GM12878 (cell line): ENCODE measurements around the gene CARD11. TPM values are rescaled to one million over a fixed set of nuclear protein-coding genes. Genes with fewer than 3 reads are reported as not detected.

Experiments used
- ATAC-seq: fragments of 200-7000 bp; cut with Tn5 transposase; 3 replicates; pipeline ENCODE4 v1.9.1; 2020; ENCODE audit warnings: mild to moderate bottlenecking, moderate library complexity
- BruUV-seq: library from RNA; stranded (reverse); fragments of 400-500 nt; replicated peaks from 2 replicates; lab custom pipeline; 2021; lab: Mats Ljungman, UMichigan
- CTCF ChIA-PET: fragments of 300-600 bp; sonication (Branson Sonifier 250); formaldehyde crosslinking; extraction: SDS; loops from one replicate; lab custom pipeline; 2021; ENCODE audit warnings: inconsistent platforms; lab: Yijun Ruan, JAX
- POLR2A ChIA-PET: fragments of 350-600 bp; formaldehyde crosslinking; extraction: SDS; loops from one replicate; lab custom pipeline; 2021; ENCODE audit warnings: inconsistent platforms; lab: Charles Lee
- RAD21 ChIA-PET: fragments of 300-600 bp; sonication (Branson Sonifier 250); formaldehyde crosslinking; loops from one replicate; lab custom pipeline; 2023; ENCODE audit warnings: antibody characterized with exemption; ENCODE audit not compliant: unreplicated experiment; lab: Charles Lee
- SMC1A ChIA-PET: fragments of 300-600 bp; sonication (Branson Sonifier 250); formaldehyde crosslinking; loops from one replicate; lab custom pipeline; 2023; ENCODE audit not compliant: unreplicated experiment, uncharacterized antibody; lab: Charles Lee
- DNase-seq: peaks from one replicate; pipeline ENCODE4 v3.0.0-alpha.2; 2011; ENCODE audit warnings: low read depth, low spot score
- FAIRE-seq: peaks from 3 replicates; lab custom pipeline; 2011; peaks lifted over from hg19 to GRCh38; lab: Jason Lieb, UNC
- H2AFZ ChIP-seq: 2 replicates; pipeline ENCODE4 v1.6.0; 2011; ENCODE audit warnings: low read depth, low read length, control low read depth; ENCODE audit not compliant: control insufficient read depth
- H3K27ac ChIP-seq: 2 replicates; pipeline ENCODE4 v1.5.1; 2011; ENCODE audit warnings: control low read depth; ENCODE audit not compliant: control insufficient read depth, insufficient read depth
- H3K27me3 ChIP-seq, 2 experiments: replicated peaks in 1 of 2; 2 replicates each; pipeline versions ENCODE4 v1.6.0 to v1.6.1; 2011; ENCODE audit warnings: low read length in 1 of 2; ENCODE audit not compliant: control insufficient read depth in 2 of 2, insufficient read depth in 2 of 2
- H3K36me3 ChIP-seq, 2 experiments: 2 replicates each; pipeline ENCODE4 v1.5.1; 2011; ENCODE audit warnings: low read length in 1 of 2; ENCODE audit not compliant: control insufficient read depth in 2 of 2, insufficient read depth in 2 of 2
- H3K4me1 ChIP-seq: 2 replicates; pipeline ENCODE4 v1.6.1; 2011; ENCODE audit warnings: mild to moderate bottlenecking, low read length, moderate library complexity, mixed read lengths; ENCODE audit not compliant: control insufficient read depth, insufficient read depth
- H3K4me2 ChIP-seq: 2 replicates; pipeline ENCODE4 v1.6.0; 2011; ENCODE audit warnings: control low read depth; ENCODE audit not compliant: control insufficient read depth, insufficient read depth
- H3K4me3 ChIP-seq: fragments of 200-600 bp; sonication (generic); 2 replicates; pipeline ENCODE4 v1.5.1; 2016
- H3K79me2 ChIP-seq: 2 replicates; pipeline ENCODE4 v1.6.0; 2011; ENCODE audit warnings: low read length; ENCODE audit not compliant: control insufficient read depth, insufficient read depth
- H3K9ac ChIP-seq: 2 replicates; pipeline ENCODE4 v1.8.0; 2011; ENCODE audit warnings: low read length, control low read depth, mixed read lengths; ENCODE audit not compliant: control insufficient read depth, insufficient read depth
- H3K9me3 ChIP-seq: replicated peaks from 3 replicates; pipeline ENCODE4 v1.5.1; 2011; ENCODE audit warnings: mild to moderate bottlenecking, low read length; ENCODE audit not compliant: control insufficient read depth, insufficient read depth
- H4K20me1 ChIP-seq: 2 replicates; pipeline ENCODE4 v1.6.0; 2011; ENCODE audit not compliant: control insufficient read depth, insufficient read depth
- CBX3 ChIP-seq: fragments of 200-600 bp; sonication (generic); IDR thresholded peaks from 2 replicates; pipeline ENCODE4 v1.6.1; 2016; ENCODE audit warnings: low read depth, borderline replicate concordance
- IKZF1 ChIP-seq: fragments of 450-650 bp; conservative IDR thresholded peaks from 2 replicates; pipeline ENCODE4 v1.6.1; 2017; ENCODE audit warnings: antibody characterized with exemption, mild to moderate bottlenecking
- LARP7 ChIP-seq: fragments of 450-650 bp; IDR thresholded peaks from 2 replicates; pipeline ENCODE4 v1.6.1; 2017; ENCODE audit warnings: mild to moderate bottlenecking
- RFX5 ChIP-seq: IDR thresholded peaks from 2 replicates; pipeline ENCODE4 v1.6.1; 2011; ENCODE audit warnings: low read depth, low read length, improper control_type of control experiment
- RUNX3 ChIP-seq: IDR thresholded peaks from 2 replicates; pipeline ENCODE4 v1.6.1; 2012; ENCODE audit warnings: low read length, inconsistent platforms
- SRF ChIP-seq, 2 experiments: IDR thresholded peaks; 2 replicates each; pipeline ENCODE4 v1.6.1; 2011; ENCODE audit warnings: low read depth in 2 of 2, low read length in 2 of 2, mild to moderate bottlenecking in 1 of 2, moderate library complexity in 1 of 2
- WGBS: methylation state at CpG from one replicate; pipeline ENCODE4 v1.1.6; 2016; ENCODE audit warnings: low lambda C conversion rate; ENCODE audit not compliant: insufficient replicate concordance, insufficient coverage; ENCODE audit errors: missing lambda C conversion rate; 5-methylcytosine and 5-hydroxymethylcytosine counted together
- in situ Hi-C: fragments of 300-500 bp; cut with MboI; formaldehyde crosslinking; loops from 9 replicates; pipeline ENCODE4 v1.14.3; 2018; ENCODE audit warnings: mixed read lengths
- intact Hi-C: fragments of 100-400 bp; cut with micrococcal nuclease; formaldehyde crosslinking; loops from one replicate; pipeline ENCODE4 v1.14.2; 2022; ENCODE audit not compliant: unreplicated experiment
- polyA plus RNA-seq, 11 experiments: library from polyadenylated mRNA; depleted of rRNA in 4 of 11; unstranded in 6 of 11; stranded (reverse) in 5 of 11; fragments of >200 nt; fragmentation: Nextera tagmentation in 4 of 11; fragmentation: Illumina TruSeq in 1 of 11; extraction: Ambion mirVana in 4 of 11; extraction: Trizol in 1 of 11; gene quantifications; 1 replicate in 1 of 11; 2 replicates in 10 of 11; pipeline versions ENCODE4 v1.2.1 to v1.2.3, GENCODE V29; 2011 to 2016; ENCODE audit warnings: inconsistent platforms in 2 of 11, missing spikeins in 2 of 11, low read depth in 1 of 11
- total RNA-seq, 4 experiments: library from RNA; depleted of rRNA in 3 of 4; stranded (reverse); fragments of >200 nt in 3 of 4; fragmentation: Illumina TruSeq in 1 of 4; extraction: Trizol in 1 of 4; gene quantifications; 2 replicates each; pipeline versions ENCODE4 v1.2.1 to v1.2.3, GENCODE V29; 2013 to 2021

CARD11 gene
- total and polyA plus RNA-seq, 10 of the 15 experiments (the other 5 are each of a cell fraction or from before 2014, with no cell fraction given), result 0.27 to 72.0 (median 28.4) TPM

GRCh38 chr7:3069771-3070449 lies 26.2 kb upstream of the CARD11 start:
- no peak overlapping the region for H3K4me2 ChIP-seq
- in situ Hi-C loops, result no loop called here
- FAIRE-seq, result no peak
- H3K4me1 ChIP-seq, result peaks cover 33% of the 10 kb centered on the region
- ChIA-PET CTCF (interaction anchor here (1.2 to 7.1 kb wide), 5 partner anchors 9 to 204 kb away, joined by 3 to 34 read pairs (median 6); no protein-coding TSS in a partner anchor), SMC1A (interaction anchor here (0.7 to 8.7 kb wide), 10 partner anchors 8 to 208 kb away, joined by 3 to 67 read pairs (median 6); partner anchors contain the start of gene CARD11), POLR2A (interaction anchor here (1.2 to 2.0 kb wide), 3 partner anchors 9 to 71 kb away, joined by 4 to 11 read pairs (median 5); no protein-coding TSS in a partner anchor), RAD21 (interaction anchor here (0.5 to 2.4 kb wide), 8 partner anchors 19 to 176 kb away, joined by 3 to 9 read pairs (median 4); no protein-coding TSS in a partner anchor)
- DNase-seq, result no peak
- no peak overlapping the region for H3K27ac ChIP-seq
- H3K9me3 ChIP-seq, result peaks cover 2% of the 10 kb centered on the region; the same call in 1 of the 3 replicates
- H4K20me1 ChIP-seq, result no peaks in the 10 kb centered on the region
- no peaks in the 10 kb centered on the region for H3K27me3 ChIP-seq
- intact Hi-C loops, result no loop called here
- no peak overlapping the region for H3K4me3 ChIP-seq
- TF ChIP-seq SRF (IDR thresholded peaks at IDR 0.05; ENCODE audit: low read depth in 2 of 2, low read length in 2 of 2) (no peak), RUNX3 (0 out of 2 replicates have a peak, but pooled peaks have one; percentile 20), LARP7 (no peak), CBX3 (no peak), RFX5 (no peak), IKZF1 (0 out of 2 replicates have a peak, but pooled peaks have one; percentile 12)
- no peaks in the 10 kb centered on the region for H3K36me3 ChIP-seq
- no peaks in the 10 kb centered on the region for H3K79me2 ChIP-seq
- H2AFZ ChIP-seq, result no peak overlapping the region
- H3K9ac ChIP-seq, result no peak overlapping the region
- ATAC-seq, result no peak
- 82% methylated on average over 10 of the region's 10 CpGs for WGBS
- no TSS peak for BruUV-seq
